Ovary (tissue), 3 donors: ENCODE data around the gene ATM.

Experiments used
- CTCF ChIP-seq, 3 donors: fragments of 450-650 bp in 2 of 3; fragments of 200-600 bp in 1 of 3; IDR thresholded peaks; one replicate each; pipeline versions ENCODE4 v1.5.1 to v1.8.0; 2016 to 2022; ENCODE audit warnings: antibody characterized with exemption in 3 of 3, mild to moderate bottlenecking in 1 of 3
- EP300 ChIP-seq: sonication (generic); formaldehyde crosslinking; IDR thresholded peaks from one replicate; pipeline ENCODE4 v1.6.1; 2017; ENCODE audit warnings: antibody characterized with exemption
- POLR2A ChIP-seq: fragments of 450-650 bp; IDR thresholded peaks from one replicate; pipeline ENCODE4 v1.6.1; 2017; ENCODE audit warnings: antibody characterized with exemption, mild to moderate bottlenecking, moderate library complexity
- donor health status: DM: no; HTN: no; CAD: no.

DNA sequence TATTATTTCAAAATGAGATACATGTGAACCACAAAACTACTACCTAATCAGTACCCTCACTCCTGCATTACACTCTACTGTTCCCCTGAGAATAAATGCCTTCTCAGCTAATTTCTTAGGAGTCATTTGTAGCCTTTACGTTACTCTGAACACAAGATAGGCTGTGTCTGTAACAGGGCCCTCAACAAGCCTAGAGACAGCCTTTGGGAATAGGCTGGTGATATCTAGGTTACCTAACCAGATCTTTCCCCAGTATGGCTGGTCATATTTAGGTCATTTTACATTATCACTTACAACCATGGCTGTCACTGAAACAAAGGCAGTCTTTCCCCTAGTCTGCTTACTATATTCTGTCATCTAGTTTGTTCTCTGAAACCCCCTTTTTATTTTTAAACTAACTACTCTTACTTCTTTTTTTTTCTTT is 14.2 kb downstream of the ATM start:
- TF ChIP-seq CTCF (IDR thresholded peaks at IDR 0.05): no peak
- no peak for TF ChIP-seq POLR2A
- no peak for TF ChIP-seq EP300
